Caco-2 (cell line): ENCODE results near the gene FGD2. TPM values are rescaled to one million over a fixed set of nuclear protein-coding genes. Genes with fewer than 3 reads are reported as not detected.

ENCODE experiments used
- BruUV-seq: library from RNA; stranded (reverse); fragments of 400-500 nt; replicated peaks from 2 replicates; lab custom pipeline; 2021; lab: Mats Ljungman, UMichigan
- CTCF ChIA-PET: fragments of 300-600 bp; sonication (Branson Sonifier 250); formaldehyde crosslinking; loops from one replicate; lab custom pipeline; 2022; ENCODE audit warnings: antibody characterized with exemption; lab: Charles Lee
- POLR2A ChIA-PET: fragments of 300-600 bp; sonication (Branson Sonifier 250); formaldehyde crosslinking; loops from one replicate; lab custom pipeline; 2022; ENCODE audit warnings: antibody characterized with exemption; lab: Charles Lee
- DNase-seq, 2 experiments: peaks; one replicate each; pipeline versions ENCODE4 v3.0.0 to v3.0.0-alpha.2; 2020 to 2022
- H3K27me3 ChIP-seq: replicated peaks from 2 replicates; pipeline ENCODE4 v1.6.0; 2011; ENCODE audit warnings: low read length; ENCODE audit not compliant: control insufficient read depth, insufficient read depth
- H3K36me3 ChIP-seq: 2 replicates; pipeline ENCODE4 v1.5.1; 2011; ENCODE audit warnings: low read length; ENCODE audit not compliant: control insufficient read depth, insufficient read depth
- H3K4me1 ChIP-seq: fragments of 250-450 bp; sonication (Bioruptor Pico); 2 replicates; pipeline ENCODE4 v1.5.1; 2020; ENCODE audit warnings: mild to moderate bottlenecking
- H3K4me3 ChIP-seq: 2 replicates; pipeline ENCODE4 v1.5.1; 2011; ENCODE audit warnings: low read depth, mild to moderate bottlenecking, control low read depth, low read length
- H3K9me3 ChIP-seq: fragments of 250-450 bp; sonication (Bioruptor Pico); 2 replicates; pipeline ENCODE4 v1.5.1; 2020; ENCODE audit warnings: mild to moderate bottlenecking, moderate library complexity
- H3K27ac Mint-ChIP-seq: one replicate; pipeline ENCODE4 v1.8.0; 2022; ENCODE audit warnings: mixed read lengths; ENCODE audit not compliant: unreplicated experiment
- H3K27me3 Mint-ChIP-seq: one replicate; pipeline ENCODE4 v1.8.0; 2022; ENCODE audit warnings: mixed read lengths; ENCODE audit not compliant: insufficient read depth, unreplicated experiment
- H3K36me3 Mint-ChIP-seq: one replicate; pipeline ENCODE4 v1.8.0; 2022; ENCODE audit warnings: mild to moderate bottlenecking, mixed read lengths; ENCODE audit not compliant: insufficient read depth, unreplicated experiment
- H3K4me1 Mint-ChIP-seq: one replicate; pipeline ENCODE4 v1.8.0; 2022; ENCODE audit warnings: low read depth, mixed read lengths; ENCODE audit not compliant: unreplicated experiment
- H3K4me3 Mint-ChIP-seq: one replicate; pipeline ENCODE4 v1.8.0; 2022; ENCODE audit warnings: mild to moderate bottlenecking, moderate library complexity, mixed read lengths; ENCODE audit not compliant: unreplicated experiment
- H3K9me3 Mint-ChIP-seq: one replicate; pipeline ENCODE4 v1.8.0; 2022; ENCODE audit warnings: mixed read lengths; ENCODE audit not compliant: unreplicated experiment
- intact Hi-C: fragments of 100-400 bp; cut with micrococcal nuclease; formaldehyde crosslinking; loops from one replicate; pipeline ENCODE4 v1.10.0; 2022; ENCODE audit not compliant: unreplicated experiment
- total RNA-seq: library from RNA; stranded (reverse); gene quantifications from 2 replicates; pipeline ENCODE4 v1.2.3, GENCODE V29; 2022
- TF ChIP-seq, protein P1 (sequence below), 2 experiments: fragments of 200-600 bp in 1 of 2; IDR thresholded peaks; 1 replicate in 1 of 2; 2 replicates in 1 of 2; pipeline versions ENCODE4 v1.5.1 to v1.8.0; 2011 to 2022; ENCODE audit warnings: antibody characterized with exemption in 1 of 2, control low read depth in 1 of 2, inconsistent platforms in 1 of 2, low read depth in 1 of 2, low read length in 1 of 2, mild to moderate bottlenecking in 1 of 2, moderate library complexity in 1 of 2; ENCODE audit not compliant: insufficient read depth in 1 of 2, severe bottlenecking in 1 of 2, unreplicated experiment in 1 of 2

The FGD2 gene
- total RNA-seq, 1 experiment from 2014 or later, result not detected

DNA sequence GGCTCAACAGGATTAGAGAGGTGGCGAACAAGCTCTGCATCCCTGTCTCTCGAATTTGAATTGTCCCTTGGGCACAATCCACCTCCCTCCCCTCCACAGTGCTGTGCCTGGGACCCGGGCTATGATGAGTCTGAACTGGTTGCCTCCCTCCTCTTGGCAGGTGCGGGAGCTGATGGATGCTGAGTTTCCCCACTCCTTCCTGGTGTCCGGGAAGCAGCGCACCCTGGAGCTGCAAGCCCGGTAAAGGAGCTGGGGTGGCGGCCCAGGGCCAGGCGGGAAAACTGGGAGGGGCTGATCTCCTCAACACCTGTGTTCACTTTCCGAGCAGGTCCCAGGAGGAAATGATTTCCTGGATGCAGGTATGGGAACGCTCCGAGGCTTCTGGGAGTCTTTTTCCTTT is 14.9 kb downstream of the FGD2 start:
- Histone ChIP-seq H3K27me3 (no peaks in the 10 kb centered on the region), H3K4me3 (no peak overlapping the region), H3K36me3 (no peaks in the 10 kb centered on the region), H3K4me1 (peaks cover 23% of the 10 kb centered on the region), H3K9me3 (no peaks in the 10 kb centered on the region)
- no peaks in the 10 kb centered on the region for H3K36me3 Mint-ChIP-seq
- ChIA-PET POLR2A (no interaction called here), CTCF (interaction anchor here (0.9 to 10.4 kb wide), 3 partner anchors 31 to 189 kb away, joined by 3 to 163 read pairs (median 12); no protein-coding TSS in a partner anchor)
- DNase-seq, result peak in 1 of 2 experiments; percentile 21
- intact Hi-C loops, result loop anchor here (5.0 kb wide), 1 partner anchor 282 kb away; no protein-coding TSS in a partner anchor
- no peaks in the 10 kb centered on the region for H3K27me3 Mint-ChIP-seq
- no peak overlapping the region for H3K27ac Mint-ChIP-seq
- no TSS peak for BruUV-seq
- H3K4me3 Mint-ChIP-seq, result no peak overlapping the region
- H3K4me1 Mint-ChIP-seq, result peaks cover 31% of the 10 kb centered on the region
- H3K9me3 Mint-ChIP-seq, result no peaks in the 10 kb centered on the region
- TF ChIP-seq, protein P1, sequence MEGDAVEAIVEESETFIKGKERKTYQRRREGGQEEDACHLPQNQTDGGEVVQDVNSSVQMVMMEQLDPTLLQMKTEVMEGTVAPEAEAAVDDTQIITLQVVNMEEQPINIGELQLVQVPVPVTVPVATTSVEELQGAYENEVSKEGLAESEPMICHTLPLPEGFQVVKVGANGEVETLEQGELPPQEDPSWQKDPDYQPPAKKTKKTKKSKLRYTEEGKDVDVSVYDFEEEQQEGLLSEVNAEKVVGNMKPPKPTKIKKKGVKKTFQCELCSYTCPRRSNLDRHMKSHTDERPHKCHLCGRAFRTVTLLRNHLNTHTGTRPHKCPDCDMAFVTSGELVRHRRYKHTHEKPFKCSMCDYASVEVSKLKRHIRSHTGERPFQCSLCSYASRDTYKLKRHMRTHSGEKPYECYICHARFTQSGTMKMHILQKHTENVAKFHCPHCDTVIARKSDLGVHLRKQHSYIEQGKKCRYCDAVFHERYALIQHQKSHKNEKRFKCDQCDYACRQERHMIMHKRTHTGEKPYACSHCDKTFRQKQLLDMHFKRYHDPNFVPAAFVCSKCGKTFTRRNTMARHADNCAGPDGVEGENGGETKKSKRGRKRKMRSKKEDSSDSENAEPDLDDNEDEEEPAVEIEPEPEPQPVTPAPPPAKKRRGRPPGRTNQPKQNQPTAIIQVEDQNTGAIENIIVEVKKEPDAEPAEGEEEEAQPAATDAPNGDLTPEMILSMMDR (IDR thresholded peaks at IDR 0.05; ENCODE audit: insufficient read depth in 1 of 2, low read depth in 1 of 2, low read length in 1 of 2, severe bottlenecking in 1 of 2, unreplicated experiment in 1 of 2), result no peak

DNA sequence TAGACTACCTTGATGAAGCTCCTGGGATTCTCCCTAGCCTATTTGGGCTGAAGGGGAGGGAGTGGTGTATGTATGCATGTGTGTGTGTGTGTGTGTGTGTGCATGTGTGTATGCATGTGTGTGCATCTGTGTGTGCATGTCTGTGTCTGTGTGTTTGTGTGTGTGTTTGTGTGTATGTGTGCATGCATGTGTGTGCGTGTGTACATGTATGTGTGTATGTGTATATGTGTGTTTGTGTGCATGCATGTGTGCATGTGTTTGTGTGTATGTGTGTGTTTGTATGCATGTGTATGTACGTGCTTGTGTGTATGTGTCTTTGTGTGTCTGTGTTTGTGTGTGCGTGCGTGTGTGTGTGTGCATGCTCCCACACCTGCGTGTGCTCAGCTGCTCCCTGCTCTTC is 15.4 kb downstream of the FGD2 start:
- Mint-ChIP-seq H3K27me3 (no peaks in the 10 kb centered on the region), H3K27ac (no peak overlapping the region), H3K9me3 (no peaks in the 10 kb centered on the region), H3K4me3 (no peak overlapping the region), H3K4me1 (peaks cover 31% of the 10 kb centered on the region), H3K36me3 (no peaks in the 10 kb centered on the region)
- no peak for DNase-seq
- TF ChIP-seq, protein P1 (IDR thresholded peaks at IDR 0.05; ENCODE audit: insufficient read depth in 1 of 2, low read depth in 1 of 2, low read length in 1 of 2, severe bottlenecking in 1 of 2, unreplicated experiment in 1 of 2), result no peak
- H3K27me3 ChIP-seq, result no peaks in the 10 kb centered on the region
- intact Hi-C loops, result loop anchor here (1.0 to 5.0 kb wide), 2 partner anchors 281 to 294 kb away; no protein-coding TSS in a partner anchor
- no peaks in the 10 kb centered on the region for H3K36me3 ChIP-seq
- peaks cover 23% of the 10 kb centered on the region for H3K4me1 ChIP-seq
- H3K9me3 ChIP-seq, result no peaks in the 10 kb centered on the region
- no peak overlapping the region for H3K4me3 ChIP-seq
- no TSS peak for BruUV-seq
- CTCF ChIA-PET, result interaction anchor here (0.6 to 10.4 kb wide), 4 partner anchors 16 to 188 kb away, joined by 4 to 163 read pairs (median 9); no protein-coding TSS in a partner anchor
- POLR2A ChIA-PET, result no interaction called here

DNA sequence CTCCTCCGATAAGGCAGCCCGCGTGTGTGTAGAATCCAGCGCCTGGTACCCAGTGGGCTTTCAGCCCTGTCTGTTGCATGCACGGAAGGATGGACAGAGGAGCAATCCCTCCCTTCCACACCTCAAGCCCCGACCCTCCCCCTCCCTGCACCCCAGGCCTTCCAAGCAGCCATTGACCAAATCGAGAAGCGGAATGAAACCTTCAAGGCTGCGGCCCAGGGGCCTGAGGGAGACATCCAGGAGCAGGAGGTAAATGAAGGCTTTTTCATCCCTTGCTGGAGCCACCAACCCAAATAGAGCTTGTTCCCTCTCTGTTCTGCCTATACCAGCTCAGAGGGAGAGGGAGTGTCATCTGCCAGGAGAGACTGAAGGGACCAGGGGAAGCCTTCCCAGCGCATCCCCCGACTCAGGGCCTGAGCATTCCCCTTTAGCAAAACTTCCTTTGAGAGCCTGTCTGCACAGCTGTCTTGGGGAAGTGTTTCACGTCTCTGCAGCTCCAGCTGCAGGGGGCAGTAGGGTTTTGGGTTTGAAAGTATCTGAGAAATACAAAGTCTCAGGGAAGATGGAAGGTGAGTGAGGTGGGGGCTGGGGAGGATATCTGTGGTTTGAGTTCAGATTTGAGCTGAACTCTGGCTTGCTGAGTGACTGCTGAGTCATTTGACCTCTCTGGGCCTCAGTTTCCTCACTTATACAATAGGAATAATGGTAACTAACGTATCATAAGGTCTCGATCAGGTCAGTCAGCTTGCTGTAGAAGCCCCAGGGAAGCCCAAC is 16.1 kb downstream of the FGD2 start:
- TF ChIP-seq, protein P1 (IDR thresholded peaks at IDR 0.05; ENCODE audit: insufficient read depth in 1 of 2, low read depth in 1 of 2, low read length in 1 of 2, severe bottlenecking in 1 of 2, unreplicated experiment in 1 of 2), result peak; percentile 47 to 48
- no peaks in the 10 kb centered on the region for H3K9me3 Mint-ChIP-seq
- Histone ChIP-seq H3K9me3 (no peaks in the 10 kb centered on the region), H3K27me3 (no peaks in the 10 kb centered on the region), H3K4me1 (peaks cover 23% of the 10 kb centered on the region), H3K36me3 (no peaks in the 10 kb centered on the region), H3K4me3 (no peak overlapping the region)
- peaks cover 31% of the 10 kb centered on the region for H3K4me1 Mint-ChIP-seq
- no TSS peak for BruUV-seq
- H3K4me3 Mint-ChIP-seq, result no peak overlapping the region
- H3K27ac Mint-ChIP-seq, result no peak overlapping the region
- no peaks in the 10 kb centered on the region for H3K36me3 Mint-ChIP-seq
- POLR2A ChIA-PET, result no interaction called here
- CTCF ChIA-PET, result interaction anchor here (0.5 to 10.4 kb wide), 8 partner anchors 15 to 188 kb away, joined by 3 to 163 read pairs (median 4); partner anchors contain the start of gene MTCH1
- DNase-seq, result peak in 1 of 2 experiments; percentile 53
- intact Hi-C loops, result loop anchor here (1.0 to 5.0 kb wide), 2 partner anchors 281 to 294 kb away; no protein-coding TSS in a partner anchor
- H3K27me3 Mint-ChIP-seq, result no peaks in the 10 kb centered on the region
